Testis (tissue), 2 donors: ENCODE results near the gene MRPL36.

Experiments
- POLR2A ChIP-seq: fragments of 450-650 bp; IDR thresholded peaks from one replicate; pipeline ENCODE4 v1.6.1; 2017; ENCODE audit warnings: antibody characterized with exemption, mild to moderate bottlenecking, moderate library complexity
- TF ChIP-seq, protein P1 (sequence below), 3 experiments: fragments of 450-650 bp in 2 of 3; fragments of 200-600 bp in 1 of 3; sonication (generic) in 1 of 3; IDR thresholded peaks; one replicate each; pipeline ENCODE4 v1.5.1; 2016 to 2019; ENCODE audit warnings: antibody characterized with exemption in 3 of 3, mild to moderate bottlenecking in 2 of 3, moderate library complexity in 1 of 3

DNA sequence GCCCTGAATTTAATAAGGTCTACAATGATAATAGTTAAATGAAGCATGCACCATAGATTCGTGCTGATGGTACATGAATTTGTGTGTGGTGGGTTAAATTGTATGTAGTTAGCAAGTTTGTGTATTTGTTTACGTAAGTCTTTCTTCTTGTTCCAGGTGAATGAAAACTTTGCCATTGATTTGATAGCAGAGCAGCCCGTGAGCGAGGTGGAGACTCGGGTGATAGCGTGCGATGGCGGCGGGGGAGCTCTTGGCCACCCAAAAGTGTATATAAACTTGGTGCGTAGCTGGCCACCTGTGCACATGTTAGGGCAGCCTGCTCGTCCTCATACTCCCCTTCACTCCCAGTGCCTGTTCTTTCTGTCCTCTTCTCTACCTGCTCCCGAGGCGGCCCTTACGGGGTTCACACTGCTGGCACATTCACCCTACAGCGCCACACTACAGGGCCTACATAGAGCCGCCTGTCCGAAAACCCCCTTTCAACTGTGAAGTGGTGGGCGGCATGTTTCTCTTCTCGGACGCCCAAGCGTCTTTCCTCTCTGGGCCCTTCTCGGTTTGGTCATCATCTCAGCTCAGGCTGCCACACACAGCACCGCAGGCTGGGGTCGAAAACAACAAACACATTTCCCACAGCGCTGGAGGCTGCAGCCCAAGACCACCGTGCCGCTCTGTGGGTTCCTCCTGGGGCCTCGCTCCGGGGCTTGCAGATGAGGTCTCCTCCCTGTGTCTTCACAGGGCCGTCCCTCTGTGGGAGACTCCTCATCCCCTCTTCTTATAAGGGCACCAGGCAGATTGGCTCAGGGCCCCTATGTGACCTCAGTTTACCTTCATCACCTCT, 14.8 kb upstream of the MRPL36 start:
- TF ChIP-seq, protein P1, sequence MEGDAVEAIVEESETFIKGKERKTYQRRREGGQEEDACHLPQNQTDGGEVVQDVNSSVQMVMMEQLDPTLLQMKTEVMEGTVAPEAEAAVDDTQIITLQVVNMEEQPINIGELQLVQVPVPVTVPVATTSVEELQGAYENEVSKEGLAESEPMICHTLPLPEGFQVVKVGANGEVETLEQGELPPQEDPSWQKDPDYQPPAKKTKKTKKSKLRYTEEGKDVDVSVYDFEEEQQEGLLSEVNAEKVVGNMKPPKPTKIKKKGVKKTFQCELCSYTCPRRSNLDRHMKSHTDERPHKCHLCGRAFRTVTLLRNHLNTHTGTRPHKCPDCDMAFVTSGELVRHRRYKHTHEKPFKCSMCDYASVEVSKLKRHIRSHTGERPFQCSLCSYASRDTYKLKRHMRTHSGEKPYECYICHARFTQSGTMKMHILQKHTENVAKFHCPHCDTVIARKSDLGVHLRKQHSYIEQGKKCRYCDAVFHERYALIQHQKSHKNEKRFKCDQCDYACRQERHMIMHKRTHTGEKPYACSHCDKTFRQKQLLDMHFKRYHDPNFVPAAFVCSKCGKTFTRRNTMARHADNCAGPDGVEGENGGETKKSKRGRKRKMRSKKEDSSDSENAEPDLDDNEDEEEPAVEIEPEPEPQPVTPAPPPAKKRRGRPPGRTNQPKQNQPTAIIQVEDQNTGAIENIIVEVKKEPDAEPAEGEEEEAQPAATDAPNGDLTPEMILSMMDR (IDR thresholded peaks at IDR 0.05): no peak
- no peak for TF ChIP-seq POLR2A
